H1 (cell line): Measurements from ENCODE around the gene DIDO1. TPM values are rescaled to one million over a fixed set of nuclear protein-coding genes. Genes with fewer than 3 reads are reported as not detected.

Experiments
- CTCF ChIA-PET: fragments of 300-600 bp; sonication (Branson Sonifier 250); formaldehyde crosslinking; loops from one replicate; lab custom pipeline; 2021; ENCODE audit not compliant: partially characterized antibody; lab: Charles Lee
- POLR2A ChIA-PET: fragments of 300-600 bp; sonication (Branson Sonifier 250); formaldehyde crosslinking; loops from one replicate; lab custom pipeline; 2021; ENCODE audit warnings: inconsistent platforms; ENCODE audit not compliant: partially characterized antibody; lab: Charles Lee
- DNase-seq, 2 experiments: peaks; one replicate each; pipeline versions ENCODE4 v3.0.0 to v3.0.0-alpha.2; 2010 to 2022; ENCODE audit warnings: low spot score in 2 of 2, low read depth in 1 of 2, mixed read lengths in 1 of 2
- FAIRE-seq: peaks from 2 replicates; lab custom pipeline; 2011; peaks lifted over from hg19 to GRCh38; lab: Jason Lieb, UNC
- H2AFZ ChIP-seq: 2 replicates; pipeline ENCODE4 v1.8.1; 2012; ENCODE audit warnings: low read length, inconsistent platforms
- H2AK5ac ChIP-seq: 2 replicates; pipeline ENCODE4 v1.6.1; 2013; ENCODE audit warnings: low read depth, low read length
- H2BK120ac ChIP-seq: replicated peaks from 2 replicates; pipeline ENCODE3; 2013; ENCODE audit warnings: low read depth, low read length, inconsistent platforms
- H2BK12ac ChIP-seq: 2 replicates; pipeline ENCODE4 v1.6.1; 2013; ENCODE audit warnings: low read depth, low read length
- H2BK15ac ChIP-seq: 2 replicates; pipeline ENCODE4 v1.6.1; 2013; ENCODE audit warnings: low read length
- H2BK20ac ChIP-seq: 2 replicates; pipeline ENCODE4 v1.6.1; 2013; ENCODE audit warnings: low read length
- H2BK5ac ChIP-seq: 2 replicates; pipeline ENCODE4 v1.6.1; 2013; ENCODE audit warnings: low read depth, low read length
- H3K14ac ChIP-seq: 2 replicates; pipeline ENCODE4 v1.6.1; 2013; ENCODE audit warnings: inconsistent platforms; ENCODE audit not compliant: insufficient read length
- H3K18ac ChIP-seq: 2 replicates; pipeline ENCODE4 v1.6.1; 2013; ENCODE audit warnings: low read length; ENCODE audit errors: extremely low read depth
- H3K23ac ChIP-seq: 2 replicates; pipeline ENCODE4 v1.6.1; 2013; ENCODE audit warnings: inconsistent platforms; ENCODE audit not compliant: insufficient read length
- H3K23me2 ChIP-seq: 2 replicates; pipeline ENCODE4 v1.6.1; 2013; ENCODE audit warnings: low read depth, low read length
- H3K27ac ChIP-seq: 2 replicates; pipeline ENCODE4 v1.6.1; 2011; ENCODE audit warnings: low read depth, low read length, inconsistent platforms
- H3K27me3 ChIP-seq, 4 experiments: replicated peaks in 1 of 4; 1 replicate in 1 of 4; 2 replicates in 3 of 4; pipeline versions ENCODE4 v1.6.1 to v1.8.1; 2011 to 2013; ENCODE audit warnings: low read length in 3 of 4, mild to moderate bottlenecking in 3 of 4, inconsistent platforms in 2 of 4, mixed read lengths in 2 of 4, moderate library complexity in 1 of 4; ENCODE audit not compliant: control insufficient read depth in 3 of 4, insufficient read depth in 3 of 4; ENCODE audit errors: extremely low read depth in 1 of 4
- H3K36me3 ChIP-seq, 4 experiments: 2 replicates each; pipeline versions ENCODE4 v1.6.1 to v1.8.1; 2011 to 2013; ENCODE audit warnings: mild to moderate bottlenecking in 4 of 4, low read length in 3 of 4, moderate library complexity in 2 of 4, control low read depth in 1 of 4, inconsistent platforms in 1 of 4; ENCODE audit not compliant: insufficient read depth in 4 of 4, control insufficient read depth in 2 of 4
- H3K4ac ChIP-seq: replicated peaks from 2 replicates; pipeline ENCODE3; 2013; ENCODE audit warnings: low read length, low read depth, mixed read lengths, inconsistent platforms; ENCODE audit not compliant: insufficient read length
- H3K4me1 ChIP-seq, 4 experiments: replicated peaks in 1 of 4; 1 replicate in 1 of 4; 2 replicates in 3 of 4; pipeline versions ENCODE4 v1.6.1 to v1.8.1; 2011 to 2013; ENCODE audit warnings: low read length in 3 of 4, inconsistent platforms in 2 of 4, mixed read lengths in 1 of 4; ENCODE audit not compliant: insufficient read depth in 4 of 4, control insufficient read depth in 3 of 4
- H3K4me2 ChIP-seq, 2 experiments: 2 replicates each; pipeline versions ENCODE4 v1.6.1 to v1.8.1; 2011 to 2013; ENCODE audit warnings: low read depth in 2 of 2, low read length in 2 of 2, control low read depth in 1 of 2, inconsistent platforms in 1 of 2, mild to moderate bottlenecking in 1 of 2; ENCODE audit not compliant: insufficient read depth in 1 of 2
- H3K4me3 ChIP-seq, 4 experiments: fragments of 200-600, 300-600 bp in 1 of 4; sonication (generic), shearing (Covaris generic), sonication (Bioruptor Twin) in 1 of 4; 2 replicates each; pipeline versions ENCODE4 v1.5.1 to v1.8.1; 2011 to 2016; ENCODE audit warnings: low read length in 4 of 4, low read depth in 3 of 4, control low read depth in 2 of 4, inconsistent platforms in 2 of 4, mild to moderate bottlenecking in 2 of 4, mixed read lengths in 1 of 4, moderate library complexity in 1 of 4; ENCODE audit not compliant: insufficient read depth in 2 of 4; ENCODE audit errors: extremely low read depth in 1 of 4
- H3K56ac ChIP-seq: replicated peaks from 2 replicates; pipeline ENCODE3; 2013; ENCODE audit warnings: low read depth, mild to moderate bottlenecking, mixed read lengths, low read length, inconsistent platforms; ENCODE audit not compliant: insufficient read length
- H3K79me1 ChIP-seq: 2 replicates; pipeline ENCODE4 v1.6.1; 2013; ENCODE audit warnings: low read depth, low read length, control low read depth
- H3K79me2 ChIP-seq, 2 experiments: 2 replicates each; pipeline versions ENCODE4 v1.6.1 to v1.8.1; 2012 to 2013; ENCODE audit warnings: low read length in 2 of 2, mild to moderate bottlenecking in 2 of 2, inconsistent platforms in 1 of 2; ENCODE audit not compliant: insufficient read depth in 2 of 2, control insufficient read depth in 1 of 2
- H3K9ac ChIP-seq, 4 experiments: replicated peaks in 1 of 4; 1 replicate in 1 of 4; 2 replicates in 3 of 4; pipeline versions ENCODE4 v1.6.1 to v1.8.1; 2011 to 2013; ENCODE audit warnings: low read depth in 3 of 4, low read length in 3 of 4, control low read depth in 2 of 4, mild to moderate bottlenecking in 2 of 4, moderate library complexity in 2 of 4, inconsistent platforms in 1 of 4; ENCODE audit errors: extremely low read depth in 1 of 4
- H3K9me3 ChIP-seq, 2 experiments: 2 replicates each; pipeline versions ENCODE4 v1.6.1 to v1.8.1; 2012 to 2013; ENCODE audit warnings: mild to moderate bottlenecking in 2 of 2, moderate library complexity in 2 of 2, control low read depth in 1 of 2, inconsistent platforms in 1 of 2, low read depth in 1 of 2, low read length in 1 of 2, mixed read lengths in 1 of 2; ENCODE audit not compliant: insufficient read depth in 2 of 2
- H4K20me1 ChIP-seq, 2 experiments: replicated peaks in 1 of 2; 2 replicates each; pipeline versions ENCODE3 to v1.8.1; 2011 to 2013; ENCODE audit warnings: inconsistent platforms in 2 of 2, low read length in 2 of 2, mild to moderate bottlenecking in 1 of 2; ENCODE audit not compliant: insufficient read depth in 2 of 2, control insufficient read depth in 1 of 2
- H4K5ac ChIP-seq: 2 replicates; pipeline ENCODE4 v1.6.1; 2013; ENCODE audit warnings: low read length, low read depth, mixed read lengths, inconsistent platforms; ENCODE audit not compliant: insufficient read length
- H4K8ac ChIP-seq: 2 replicates; pipeline ENCODE4 v1.8.0; 2013; ENCODE audit warnings: mild to moderate bottlenecking, moderate library complexity, low read length, inconsistent platforms; ENCODE audit not compliant: insufficient read depth; ENCODE audit errors: extremely low read depth
- H4K91ac ChIP-seq: replicated peaks from 2 replicates; pipeline ENCODE3; 2013; ENCODE audit warnings: low read length, mixed read lengths, inconsistent platforms; ENCODE audit not compliant: insufficient read length
- HDAC6 ChIP-seq: IDR thresholded peaks from one replicate; pipeline ENCODE4 v1.7.1; 2012; ENCODE audit warnings: low read depth, mild to moderate bottlenecking, inconsistent platforms, low read length, moderate library complexity
- KDM4A ChIP-seq: IDR thresholded peaks from one replicate; pipeline ENCODE4 v1.7.1; 2012; ENCODE audit warnings: low read depth, mild to moderate bottlenecking, moderate library complexity, low read length, inconsistent platforms; ENCODE audit not compliant: severe bottlenecking
- WGBS, 2 experiments: shearing (Covaris generic) in 1 of 2; methylation state at CpG; one replicate each; pipeline versions ENCODE4 v1.1.6 to v1.1.7; 2013 to 2015; ENCODE audit warnings: low lambda C conversion rate in 2 of 2, mixed read lengths in 2 of 2, inconsistent platforms in 1 of 2, low coverage in 1 of 2, missing lambda C conversion rate in 1 of 2; ENCODE audit not compliant: insufficient replicate concordance in 2 of 2, insufficient coverage in 1 of 2, insufficient read length in 1 of 2; ENCODE audit errors: extremely low coverage in 1 of 2, missing lambda C conversion rate in 1 of 2; 5-methylcytosine and 5-hydroxymethylcytosine counted together
- polyA plus RNA-seq, 7 experiments: library from polyadenylated mRNA; depleted of rRNA in 3 of 7; stranded (reverse) in 5 of 7; unstranded in 2 of 7; fragments of >200 nt in 5 of 7; fragments of 200-250 nt in 2 of 7; gene quantifications; 1 replicate in 5 of 7; 2 replicates in 1 of 7; 4 replicates in 1 of 7; pipeline versions ENCODE4 v1.2.1 to v1.2.3, GENCODE V29; 2011 to 2013; ENCODE audit warnings: missing spikeins in 2 of 7, mixed read lengths in 2 of 7
- total RNA-seq: library from RNA; stranded (reverse); fragmentation: NEBNext Ultra II Directional; extraction: Animal tissue kit (Norgen Biotek cat#: 25700); gene quantifications from 2 replicates; pipeline ENCODE4 v1.2.1, GENCODE V29; 2021

The DIDO1 gene
- total and polyA plus RNA-seq, 2 of the 8 experiments (the other 6 are each of a cell fraction or from before 2014, with no cell fraction given), result 53.6 to 82.8 TPM

DNA sequence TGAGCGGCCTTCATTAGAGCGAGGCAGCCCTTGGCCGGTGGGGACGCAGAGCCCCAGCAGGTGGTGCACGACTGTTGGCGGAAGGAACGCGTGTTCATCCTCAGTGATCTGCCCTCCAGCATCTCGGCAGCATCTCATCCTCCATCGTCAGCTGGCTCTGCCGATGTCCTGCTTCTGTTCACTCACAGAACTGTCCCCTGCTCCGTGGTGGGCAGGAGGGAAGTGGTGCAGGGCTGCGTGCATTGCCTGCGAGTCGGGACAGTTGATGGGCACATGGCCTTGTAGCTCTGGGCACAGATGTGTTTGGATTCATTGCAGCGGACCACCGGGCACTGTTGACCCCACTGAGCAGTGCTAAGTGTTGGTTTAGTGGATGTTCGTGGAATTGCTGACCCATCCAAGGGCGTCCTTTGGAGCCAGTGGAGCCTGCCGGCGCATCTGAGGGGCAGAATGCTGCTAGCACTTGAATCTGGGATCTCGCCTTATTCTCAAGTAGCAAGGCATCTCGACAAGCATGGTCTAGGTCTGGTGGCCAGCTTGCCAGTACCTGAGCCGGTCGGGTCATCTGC is 19.6 kb upstream of the DIDO1 start:
- no peak overlapping the region for H4K5ac ChIP-seq
- H3K27ac ChIP-seq, result no peak overlapping the region
- H3K56ac ChIP-seq, result no peak overlapping the region
- H3K23ac ChIP-seq, result no peak overlapping the region
- H3K36me3 ChIP-seq, result peaks cover 29 to 77% (median 51%) of the 10 kb centered on the region in 4 experiments
- ChIA-PET CTCF (interaction anchor here (0.8 to 7.0 kb wide), 7 partner anchors 9 to 52 kb away, joined by 3 to 50 read pairs (median 4); partner anchors contain the start of gene DIDO1), POLR2A (interaction anchor here (5.8 to 19.4 kb wide), 2 partner anchors 10 to 26 kb away, joined by 59 to 363 read pairs; partner anchors contain the start of genes DIDO1 and GID8)
- H2BK5ac ChIP-seq, result no peak overlapping the region; the same call in 1 of the 2 replicates
- no peak overlapping the region for H3K4me3 ChIP-seq
- no peaks in the 10 kb centered on the region for H3K4me1 ChIP-seq
- no peak overlapping the region for H2AK5ac ChIP-seq
- H2BK20ac ChIP-seq, result no peak overlapping the region
- H3K4ac ChIP-seq, result no peak overlapping the region
- no peaks in the 10 kb centered on the region for H3K23me2 ChIP-seq
- no peak overlapping the region for H2BK120ac ChIP-seq
- no peak overlapping the region for H4K8ac ChIP-seq
- FAIRE-seq (no peak), DNase-seq (no peak)
- 93% methylated on average over 25 of the region's 25 CpGs; no CpG with 5 or more reads in 1 of the 2 experiments for WGBS, 2 experiments
- H3K9me3 ChIP-seq, result no peaks in the 10 kb centered on the region
- H3K18ac ChIP-seq, result no peak overlapping the region
- no peak overlapping the region for H2AFZ ChIP-seq
- H3K14ac ChIP-seq, result no peak overlapping the region
- H2BK15ac ChIP-seq, result no peak overlapping the region
- H3K4me2 ChIP-seq, result no peak overlapping the region
- H4K91ac ChIP-seq, result no peak overlapping the region
- H4K20me1 ChIP-seq, result peaks cover 7 to 28% of the 10 kb centered on the region in 2 experiments
- H3K79me1 ChIP-seq, result peaks cover 10% of the 10 kb centered on the region; the same call in 1 of the 2 replicates
- no peak overlapping the region for H2BK12ac ChIP-seq
- H3K27me3 ChIP-seq, result no peaks in the 10 kb centered on the region
- H3K9ac ChIP-seq, result no peak overlapping the region
- H3K79me2 ChIP-seq, result peaks cover 9 to 67% of the 10 kb centered on the region in 2 experiments
- TF ChIP-seq HDAC6 (no peak), KDM4A (no peak)
